Skeletal muscle tissue (tissue), 4 donors: ENCODE data around the gene MTMR12. TPM values are rescaled to one million over a fixed set of nuclear protein-coding genes. Genes with fewer than 3 reads are reported as not detected.
"Not testable (repeated sequence)": the region's sequence is repeated elsewhere in the genome, so short reads cannot be mapped to it uniquely, and the experiment has no call there.

Experiments
- H3K27ac ChIP-seq: one replicate; pipeline ENCODE4 v1.7.0; 2013; ENCODE audit warnings: mild to moderate bottlenecking, low read depth, low read length, inconsistent platforms
- H3K27me3 ChIP-seq, 3 donors: one replicate each; pipeline ENCODE4 v1.7.0; 2013; ENCODE audit warnings: low read length in 3 of 3; ENCODE audit not compliant: control insufficient read depth in 3 of 3, insufficient read depth in 3 of 3
- H3K36me3 ChIP-seq, 3 donors: one replicate each; pipeline ENCODE4 v1.7.0; 2013; ENCODE audit warnings: low read length in 3 of 3; ENCODE audit not compliant: control insufficient read depth in 3 of 3, insufficient read depth in 3 of 3
- H3K4me1 ChIP-seq, 3 donors: one replicate each; pipeline ENCODE4 v1.7.0; 2013; ENCODE audit warnings: low read length in 3 of 3, mild to moderate bottlenecking in 3 of 3; ENCODE audit not compliant: control insufficient read depth in 3 of 3, insufficient read depth in 3 of 3
- H3K4me3 ChIP-seq, 3 donors: one replicate each; pipeline ENCODE4 v1.7.0; 2013; ENCODE audit warnings: low read length in 3 of 3
- H3K9ac ChIP-seq, 3 donors: one replicate each; pipeline ENCODE4 v1.7.0; 2013; ENCODE audit warnings: low read length in 3 of 3, mild to moderate bottlenecking in 3 of 3, moderate library complexity in 2 of 3, low read depth in 1 of 3
- H3K9me3 ChIP-seq, 3 donors: one replicate each; pipeline ENCODE4 v1.7.0; 2013; ENCODE audit warnings: low read length in 3 of 3; ENCODE audit not compliant: control insufficient read depth in 3 of 3
- total RNA-seq: library from RNA; depleted of rRNA; stranded (reverse); fragments of >200 nt; gene quantifications from one replicate; pipeline ENCODE4 v1.2.3, GENCODE V29; 2014
- donor health status: Osteomylitis.

The MTMR12 gene
- total RNA-seq, 1 donor from 2014 or later = 15.1 TPM

DNA sequence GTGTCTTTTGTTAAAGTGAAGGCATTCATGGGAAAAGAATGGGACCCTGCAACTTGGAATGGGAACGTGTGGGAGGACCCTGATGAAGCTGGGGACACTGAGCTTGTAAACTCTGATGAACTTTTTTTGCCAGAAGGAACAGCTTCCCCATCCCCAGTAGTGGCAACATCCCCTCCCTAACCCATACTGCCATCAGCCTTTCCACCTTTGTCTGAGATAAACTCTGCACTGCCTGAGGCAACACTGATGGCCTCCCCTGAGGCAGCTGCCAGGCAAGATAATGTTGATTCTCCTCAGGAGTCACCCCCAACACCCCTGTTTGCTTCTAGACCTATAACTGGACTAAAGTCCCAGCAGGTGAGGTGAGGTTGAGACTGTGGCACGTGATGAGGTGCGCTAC lies 24.6 kb downstream of the MTMR12 start:
- not testable (repeated sequence) for H3K4me3 ChIP-seq, H3K4me1 ChIP-seq, H3K9me3 ChIP-seq, H3K9ac ChIP-seq, H3K36me3 ChIP-seq, H3K27ac ChIP-seq, H3K27me3 ChIP-seq

DNA sequence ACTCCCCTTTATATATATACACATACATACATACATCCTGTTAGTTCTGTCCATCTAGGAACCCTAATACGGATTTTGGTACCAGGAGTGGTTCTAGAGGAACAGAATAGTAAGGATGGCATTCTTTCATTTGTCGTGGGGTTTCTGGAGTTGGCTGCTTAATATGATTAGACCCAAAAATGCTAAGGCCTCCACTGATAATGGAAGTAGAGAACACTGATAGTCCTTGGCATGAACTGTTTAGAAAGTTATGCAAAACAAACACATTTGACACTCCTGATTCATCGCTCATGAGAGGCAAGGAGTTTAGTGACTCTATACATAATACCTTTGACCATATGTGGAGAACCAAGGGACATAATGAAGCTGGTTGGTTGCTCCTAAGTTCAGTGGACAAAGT lies 25.2 kb downstream of the MTMR12 start:
- not testable (repeated sequence) for H3K4me1 ChIP-seq

DNA sequence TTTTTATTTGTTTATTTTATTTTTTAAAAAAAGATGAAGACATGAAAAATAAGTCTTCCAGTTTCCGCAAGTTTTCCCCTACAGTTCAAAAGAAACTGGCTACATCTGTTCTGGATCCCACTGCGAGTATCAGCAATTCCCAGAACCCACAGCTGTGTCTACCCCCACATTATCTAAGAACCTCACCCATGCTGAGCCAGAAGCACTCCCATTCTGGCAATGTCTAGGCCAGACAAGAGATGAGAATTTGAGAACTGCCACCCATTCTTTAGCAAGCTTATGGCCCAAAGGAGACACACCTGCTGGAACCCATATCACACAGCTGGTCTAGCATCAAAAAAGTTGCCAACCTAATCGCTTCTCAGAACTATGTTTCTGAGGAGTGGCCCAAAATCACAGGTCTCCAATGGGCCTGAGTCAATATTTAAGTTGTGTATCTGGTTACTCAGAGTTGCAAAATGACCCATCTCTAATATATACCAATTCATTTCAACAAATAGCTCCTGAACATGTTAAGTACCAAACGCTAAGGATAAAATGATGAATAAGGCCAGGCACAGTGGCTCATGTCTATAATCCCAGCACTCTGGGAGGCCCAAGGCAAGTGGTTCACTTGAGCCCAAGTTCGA lies 27.1 kb downstream of the MTMR12 start:
- H3K9ac ChIP-seq = no peak overlapping the region
- no peaks in the 10 kb centered on the region for H3K27me3 ChIP-seq
- no peak overlapping the region for H3K4me3 ChIP-seq
- peaks cover 0 to 1% (median 0%) of the 10 kb centered on the region in 3 donors for H3K4me1 ChIP-seq
- no peak overlapping the region for H3K27ac ChIP-seq
- H3K36me3 ChIP-seq = no peaks in the 10 kb centered on the region
- no peaks in the 10 kb centered on the region for H3K9me3 ChIP-seq

More for the DNA sequence above, 25.2 kb downstream of the MTMR12 start:
- H3K27ac ChIP-seq, H3K4me3 ChIP-seq, H3K9ac ChIP-seq, H3K9me3 ChIP-seq, H3K36me3 ChIP-seq, H3K27me3 ChIP-seq: not testable (repeated sequence)

DNA sequence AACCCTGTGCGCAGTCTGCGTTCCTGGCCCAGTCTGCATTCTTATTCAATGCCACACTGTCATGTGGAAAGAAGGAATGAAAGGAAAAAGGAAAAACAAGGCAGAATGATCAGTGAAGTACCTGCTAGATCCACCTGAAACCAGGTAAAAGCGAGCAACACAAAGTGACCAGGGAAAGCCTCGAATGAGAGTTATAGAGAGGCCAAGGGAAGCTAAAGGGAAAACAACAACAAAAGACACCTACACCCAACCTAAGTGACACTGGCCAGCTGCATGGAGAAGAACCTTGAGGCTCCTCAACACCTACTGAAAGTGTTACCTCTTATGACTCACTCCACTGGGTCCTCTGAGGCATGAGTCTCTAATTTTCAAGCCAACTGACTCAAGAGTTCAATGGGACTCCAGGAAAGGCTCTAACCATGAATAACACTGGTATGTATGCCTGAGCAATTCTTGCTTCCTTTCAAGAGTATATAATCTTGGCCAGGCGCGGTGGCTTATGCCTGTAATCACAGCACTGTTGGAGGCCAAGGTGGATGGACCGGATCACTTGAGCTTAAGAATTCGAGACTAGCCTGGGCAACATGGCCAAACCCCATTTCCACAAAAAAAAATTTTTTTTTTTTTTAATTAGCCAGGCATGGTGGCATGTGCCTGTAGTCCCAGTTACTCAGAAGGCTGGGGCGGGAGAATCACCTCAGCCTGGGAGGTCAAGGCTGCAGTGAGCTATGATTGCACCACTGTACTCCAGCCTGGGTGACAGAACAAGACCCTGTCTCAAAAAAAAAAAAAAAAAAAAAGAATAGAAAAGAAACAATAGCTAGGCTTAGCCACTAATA lies 29.0 kb downstream of the MTMR12 start:
- Histone ChIP-seq H3K4me3 (no peak overlapping the region), H3K9ac (no peak overlapping the region), H3K9me3 (no peaks in the 10 kb centered on the region), H3K4me1 (peaks cover 0 to 2% (median 0%) of the 10 kb centered on the region in 3 donors), H3K27me3 (no peaks in the 10 kb centered on the region), H3K27ac (no peak overlapping the region), H3K36me3 (no peaks in the 10 kb centered on the region)

DNA sequence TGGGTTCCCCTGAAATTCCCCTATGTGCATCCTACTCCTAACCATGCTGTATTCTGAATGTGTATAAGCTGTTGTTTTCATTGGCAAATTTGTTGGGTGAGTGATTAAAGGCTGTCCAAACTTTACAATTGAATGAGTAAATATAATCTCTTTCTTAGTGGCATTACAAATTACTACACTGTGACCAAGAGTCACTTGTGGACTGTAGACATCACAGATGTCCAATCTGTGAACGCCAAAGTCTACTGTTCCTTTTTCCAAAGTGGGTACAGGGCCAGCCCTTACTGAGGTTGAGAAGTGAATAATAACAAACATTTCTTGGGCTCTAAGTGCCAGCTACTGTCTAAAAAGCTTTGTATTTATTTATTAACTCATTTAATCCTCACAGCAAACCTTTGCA lies 29.7 kb downstream of the MTMR12 start:
- H3K9me3 ChIP-seq = no peaks in the 10 kb centered on the region
- H3K4me1 ChIP-seq = peaks cover 0 to 5% (median 2%) of the 10 kb centered on the region in 3 donors
- H3K36me3 ChIP-seq = no peaks in the 10 kb centered on the region
- H3K27ac ChIP-seq = no peak overlapping the region
- H3K4me3 ChIP-seq = no peak overlapping the region
- no peak overlapping the region for H3K9ac ChIP-seq
- no peaks in the 10 kb centered on the region for H3K27me3 ChIP-seq

DNA sequence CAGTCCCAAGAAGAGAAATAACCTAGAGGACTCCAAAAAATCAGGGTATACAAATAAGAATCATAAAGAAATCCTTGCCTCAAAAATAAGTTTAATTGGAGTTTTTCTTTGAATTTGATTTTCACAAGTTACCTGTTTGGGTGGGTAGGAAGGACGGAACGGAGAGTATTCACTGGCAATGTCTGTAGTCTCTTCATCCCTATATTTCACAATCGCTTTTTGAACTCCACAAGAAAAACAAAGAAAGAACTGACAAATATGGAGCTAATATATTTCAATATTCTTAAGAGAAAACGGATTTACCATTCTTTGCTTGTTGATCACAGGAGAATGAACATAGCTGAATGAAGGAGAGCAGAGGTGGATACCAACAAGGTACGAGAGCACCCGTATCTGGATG lies 30.1 kb downstream of the MTMR12 start:
- Histone ChIP-seq H3K9ac (no peak overlapping the region), H3K4me3 (no peak overlapping the region), H3K9me3 (no peaks in the 10 kb centered on the region), H3K27ac (no peak overlapping the region), H3K4me1 (peaks cover 0 to 9% (median 2%) of the 10 kb centered on the region in 3 donors), H3K36me3 (no peaks in the 10 kb centered on the region), H3K27me3 (no peaks in the 10 kb centered on the region)

DNA sequence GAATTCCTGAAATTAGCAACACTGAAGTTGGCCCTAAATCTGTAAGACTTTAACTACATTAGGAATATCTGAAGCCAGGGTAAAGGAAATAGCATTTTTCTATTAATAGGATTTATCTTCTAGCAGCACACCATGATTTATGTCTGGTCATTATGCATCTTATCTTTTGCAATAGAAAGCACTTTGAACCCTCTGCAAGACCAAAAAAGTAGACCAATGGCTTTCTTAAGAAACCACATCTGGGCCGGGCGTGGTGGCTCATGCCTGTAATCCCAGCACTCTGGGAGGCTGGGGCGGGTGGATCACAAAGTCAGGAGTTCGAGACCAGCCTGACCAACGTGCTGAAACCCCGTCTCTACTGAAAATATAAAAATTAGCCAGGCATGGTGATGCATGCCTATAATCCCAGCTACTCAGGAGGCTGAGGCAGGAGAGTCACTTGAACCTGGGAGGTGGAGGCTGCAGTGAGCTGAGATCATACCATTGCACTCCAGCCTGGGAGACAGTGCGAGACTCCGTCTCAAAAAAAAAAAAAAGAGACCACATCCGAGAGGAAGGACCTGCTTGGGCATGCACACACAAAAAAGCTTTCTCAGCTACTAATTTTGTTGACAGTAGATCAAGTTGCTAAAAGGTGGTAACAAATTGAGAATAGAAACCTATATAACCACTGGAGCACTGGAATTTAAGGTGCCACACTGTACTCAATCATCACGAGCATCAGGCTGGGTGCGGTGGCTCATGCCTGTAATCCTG lies 31.2 kb downstream of the MTMR12 start:
- H3K4me1 ChIP-seq, H3K27me3 ChIP-seq, H3K36me3 ChIP-seq, H3K27ac ChIP-seq, H3K4me3 ChIP-seq, H3K9ac ChIP-seq, H3K9me3 ChIP-seq: not testable (repeated sequence)

DNA sequence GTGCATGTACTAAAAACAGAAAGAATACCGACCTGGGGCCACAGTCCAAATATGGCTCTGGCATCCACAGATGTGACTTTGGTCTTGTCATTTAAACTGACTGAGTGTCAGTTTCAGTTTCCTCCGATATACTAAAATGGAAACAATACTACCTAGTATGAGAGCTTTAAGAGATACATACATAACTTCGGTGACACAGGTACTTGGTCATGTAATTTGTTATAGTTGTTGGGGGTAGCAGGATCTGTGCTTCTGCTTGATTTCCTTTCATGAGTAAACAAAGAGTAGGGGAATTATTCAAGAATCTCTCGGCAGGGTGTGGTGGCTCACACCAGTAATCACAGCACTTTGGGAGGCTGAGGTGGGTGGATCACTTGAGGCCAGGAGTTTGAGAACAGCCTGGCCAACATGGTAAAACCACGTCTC lies 32.1 kb downstream of the MTMR12 start:
- H3K9ac ChIP-seq = no peak overlapping the region
- H3K27me3 ChIP-seq = no peaks in the 10 kb centered on the region
- H3K9me3 ChIP-seq = no peaks in the 10 kb centered on the region
- no peak overlapping the region for H3K27ac ChIP-seq
- H3K36me3 ChIP-seq = no peaks in the 10 kb centered on the region
- H3K4me1 ChIP-seq = peaks cover 0 to 13% (median 11%) of the 10 kb centered on the region in 3 donors
- no peak overlapping the region for H3K4me3 ChIP-seq

DNA sequence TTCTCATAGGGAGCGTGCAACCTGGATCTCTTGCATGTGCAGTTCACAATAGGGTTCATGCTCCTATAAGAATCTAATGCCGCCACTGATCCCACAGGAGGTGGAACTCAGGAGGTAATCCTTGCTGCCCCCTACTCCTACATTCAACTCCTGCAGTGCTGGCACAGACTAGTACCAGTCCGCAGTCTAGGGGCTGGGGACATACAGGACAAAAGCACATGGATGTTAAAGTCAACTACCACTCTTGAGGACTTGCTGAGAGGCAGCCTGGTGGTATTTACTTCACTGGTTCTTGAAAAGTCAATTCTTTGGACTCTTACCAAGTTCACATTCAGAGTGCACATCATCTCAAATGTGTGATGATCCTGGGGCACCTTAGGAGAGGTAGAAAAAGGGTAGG lies 33.0 kb downstream of the MTMR12 start:
- H3K9ac ChIP-seq = no peak overlapping the region
- no peak overlapping the region for H3K4me3 ChIP-seq
- H3K9me3 ChIP-seq = no peaks in the 10 kb centered on the region
- no peaks in the 10 kb centered on the region for H3K27me3 ChIP-seq
- peaks cover 6 to 13% (median 11%) of the 10 kb centered on the region in 3 donors for H3K4me1 ChIP-seq
- H3K36me3 ChIP-seq = peaks cover 0 to 5% (median 3%) of the 10 kb centered on the region in 3 donors
- no peak overlapping the region for H3K27ac ChIP-seq

DNA sequence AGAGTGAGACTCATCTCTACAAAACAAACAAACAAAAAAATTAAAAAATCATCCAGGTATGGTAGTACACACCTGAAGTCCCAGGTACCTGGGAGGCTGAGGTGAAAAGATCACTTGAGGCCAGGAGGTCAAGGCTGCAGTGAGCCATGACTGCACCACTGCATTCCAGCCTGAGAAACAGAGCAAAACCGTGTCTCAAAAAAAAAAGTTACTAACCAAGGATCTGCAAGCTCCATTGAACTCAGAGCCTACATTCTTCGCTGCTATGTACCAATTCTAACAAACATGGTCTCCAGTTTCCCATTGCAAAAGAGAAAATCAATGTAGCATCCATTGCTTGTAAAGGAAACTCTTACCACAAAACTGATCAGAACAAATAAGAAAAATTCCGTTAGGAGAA lies 33.5 kb downstream of the MTMR12 start:
- Histone ChIP-seq H3K4me1 (peaks cover 6 to 16% (median 11%) of the 10 kb centered on the region in 3 donors), H3K9ac (no peak overlapping the region), H3K27me3 (no peaks in the 10 kb centered on the region), H3K9me3 (no peaks in the 10 kb centered on the region), H3K36me3 (peaks cover 0 to 7% (median 5%) of the 10 kb centered on the region in 3 donors), H3K27ac (no peak overlapping the region), H3K4me3 (no peak overlapping the region)
